ENCODE measurements around the gene CCDC60.

GRCh38 chr12:119412306-119412705 is 77.8 kb downstream of the CCDC60 start:
- TF ChIP-seq POLR2A (IDR thresholded peaks at IDR 0.05; ENCODE audit: low read length) (no peak), GATA1 (IDR thresholded peaks at IDR 0.05; ENCODE audit: low read depth, low read length) (no peak)
